HUES64 (cell line): ENCODE results near the gene KNOP1. TPM values are rescaled to one million over a fixed set of nuclear protein-coding genes. Genes with fewer than 3 reads are reported as not detected.
A peak's percentile ranks its signal among the peaks of the same experiment; 100 is the strongest.

Source experiments
- H3K27ac ChIP-seq: 2 replicates; pipeline ENCODE4 v1.7.0; 2013; ENCODE audit warnings: low read depth, low read length, inconsistent platforms
- H3K27me3 ChIP-seq: 2 replicates; pipeline ENCODE4 v1.6.1; 2013; ENCODE audit warnings: mild to moderate bottlenecking, low read length; ENCODE audit not compliant: insufficient read depth
- H3K36me3 ChIP-seq: 2 replicates; pipeline ENCODE4 v1.6.1; 2013; ENCODE audit warnings: mild to moderate bottlenecking, low read length; ENCODE audit not compliant: insufficient read depth
- H3K4me1 ChIP-seq: 2 replicates; pipeline ENCODE4 v1.6.1; 2013; ENCODE audit warnings: mild to moderate bottlenecking, low read length, moderate library complexity; ENCODE audit not compliant: insufficient read depth
- H3K4me3 ChIP-seq: 2 replicates; pipeline ENCODE4 v1.5.1; 2013; ENCODE audit warnings: mild to moderate bottlenecking, low read length, moderate library complexity
- H3K9ac ChIP-seq: 2 replicates; pipeline ENCODE4 v1.6.1; 2013; ENCODE audit warnings: mild to moderate bottlenecking, low read depth, low read length
- H3K9me3 ChIP-seq: 2 replicates; pipeline ENCODE4 v1.6.1; 2013; ENCODE audit warnings: low read depth, low read length; ENCODE audit not compliant: insufficient read depth
- WGBS: fragments of 150-250, 120-280 bp; methylation state at CpG from one replicate; pipeline ENCODE4 v1.1.7; 2013; ENCODE audit warnings: missing lambda C conversion rate; 5-methylcytosine and 5-hydroxymethylcytosine counted together
- polyA plus RNA-seq, 2 experiments: library from polyadenylated mRNA; stranded (reverse); fragments of 50-300 nt; gene quantifications; one replicate each; pipeline ENCODE4 v1.2.3, GENCODE V29; 2013

KNOP1 gene
- 70.9 TPM for polyA plus RNA-seq (2013, experiment 1 of 2)
- polyA plus RNA-seq (2013, experiment 2 of 2), result 89.3 TPM

- H3K9ac ChIP-seq, result peak within 1 kb of the TSS; percentile 97
- H3K4me1 ChIP-seq, result peaks cover 15% of the 10 kb centered on the region
- peak within 1 kb of the TSS; percentile 88 for H3K4me3 ChIP-seq
- peak within 1 kb of the TSS; percentile 91 for H3K27ac ChIP-seq
- no peaks in the 10 kb centered on the region for H3K9me3 ChIP-seq
- no peaks in the 10 kb centered on the region for H3K27me3 ChIP-seq
- under 1% methylated on average over 88 of the region's 88 CpGs for WGBS
- peaks cover 33% of the 10 kb centered on the region for H3K36me3 ChIP-seq
Observed at GRCh38 chr16:19717741-19718623, at the start of gene KNOP1, which contains the start of gene IQCK. Gene KNOP1, minus strand, starts transcription at chr16:19718227. Its CDS starts 3,192 bp downstream, at chr16:19715035. Gene IQCK, plus strand, starts transcription at chr16:19718271. Its CDS starts 36 bp downstream, at chr16:19718307.

- H3K36me3 ChIP-seq, result 0 out of 2 replicates have a peak, but pooled peaks cover 5% of the 10 kb centered on the region
- H3K27me3 ChIP-seq, result no peaks in the 10 kb centered on the region
- WGBS, result 89% methylated on average over 12 of the region's 13 CpGs
- H3K9me3 ChIP-seq, result peaks cover 14% of the 10 kb centered on the region; the same call in 1 of the 2 replicates
- H3K9ac ChIP-seq, result no peak overlapping the region
- H3K4me1 ChIP-seq, result peaks cover 10% of the 10 kb centered on the region
- H3K27ac ChIP-seq, result no peak overlapping the region
- H3K4me3 ChIP-seq, result no peak overlapping the region
Observed at GRCh38 chr16:19767497-19767896, 49.5 kb upstream of the KNOP1 start.

DNA sequence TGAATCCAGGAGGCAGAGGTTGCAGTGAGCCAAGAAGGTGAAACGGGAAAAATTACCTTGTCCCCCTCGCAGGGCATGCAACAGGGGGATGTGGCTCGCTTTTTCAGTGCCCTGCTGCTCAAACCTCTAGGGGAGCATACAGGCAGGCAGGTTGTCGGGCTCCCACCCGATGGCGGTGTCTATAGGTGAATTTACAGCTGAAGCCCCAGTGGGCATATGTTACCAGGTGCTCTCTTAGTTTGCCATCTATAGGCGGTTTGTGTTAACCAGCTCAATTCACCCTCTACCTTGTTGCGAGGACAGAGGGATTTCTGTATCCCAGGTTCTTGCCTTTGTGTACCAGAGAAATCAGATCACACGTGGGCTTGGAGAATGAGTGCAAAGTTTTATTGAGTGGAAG, 49.0 kb upstream of the KNOP1 start:
- Histone ChIP-seq H3K27me3 (no peaks in the 10 kb centered on the region), H3K9ac (no peak overlapping the region), H3K4me1 (peaks cover 10% of the 10 kb centered on the region), H3K27ac (no peak overlapping the region), H3K36me3 (0 out of 2 replicates have a peak, but pooled peaks cover 5% of the 10 kb centered on the region), H3K4me3 (no peak overlapping the region), H3K9me3 (peaks cover 14% of the 10 kb centered on the region; the same call in 1 of the 2 replicates)
- 94% methylated on average over 9 of the region's 9 CpGs for WGBS

DNA sequence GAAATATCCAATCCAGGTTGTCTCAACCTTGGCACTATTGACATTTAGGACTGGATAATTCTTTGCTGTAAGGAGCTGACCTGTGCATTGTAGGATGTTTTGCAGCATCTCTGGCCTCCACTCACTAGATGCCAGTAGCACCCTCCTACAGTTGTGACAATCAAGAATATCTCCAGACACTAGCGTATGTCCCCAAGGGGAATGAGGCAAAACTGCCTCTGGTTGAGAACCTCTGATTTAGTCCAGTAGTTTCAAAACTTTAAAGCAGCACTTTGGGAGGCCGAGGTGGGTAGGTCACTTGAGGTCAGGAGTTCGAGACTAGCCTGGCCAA, 48.5 kb upstream of the KNOP1 start:
- H3K27me3 ChIP-seq, result no peaks in the 10 kb centered on the region
- 96% methylated on average over 3 of the region's 3 CpGs for WGBS
- H3K9ac ChIP-seq, result no peak overlapping the region

GRCh38 chr16:19765860-19766553, 48.0 kb upstream of the KNOP1 start:
- Histone ChIP-seq H3K27ac (no peak overlapping the region), H3K4me1 (peaks cover 10% of the 10 kb centered on the region), H3K9me3 (peaks cover 14% of the 10 kb centered on the region; the same call in 1 of the 2 replicates), H3K27me3 (no peaks in the 10 kb centered on the region), H3K4me3 (no peak overlapping the region), H3K36me3 (0 out of 2 replicates have a peak, but pooled peaks cover 5% of the 10 kb centered on the region), H3K9ac (no peak overlapping the region)
- WGBS, result 80% methylated on average over 6 of the region's 6 CpGs

More for the DNA sequence above, 48.5 kb upstream of the KNOP1 start:
- peaks cover 10% of the 10 kb centered on the region for H3K4me1 ChIP-seq
- no peak overlapping the region for H3K4me3 ChIP-seq
- H3K27ac ChIP-seq, result no peak overlapping the region
- 0 out of 2 replicates have a peak, but pooled peaks cover 5% of the 10 kb centered on the region for H3K36me3 ChIP-seq
- peaks cover 14% of the 10 kb centered on the region; the same call in 1 of the 2 replicates for H3K9me3 ChIP-seq

DNA sequence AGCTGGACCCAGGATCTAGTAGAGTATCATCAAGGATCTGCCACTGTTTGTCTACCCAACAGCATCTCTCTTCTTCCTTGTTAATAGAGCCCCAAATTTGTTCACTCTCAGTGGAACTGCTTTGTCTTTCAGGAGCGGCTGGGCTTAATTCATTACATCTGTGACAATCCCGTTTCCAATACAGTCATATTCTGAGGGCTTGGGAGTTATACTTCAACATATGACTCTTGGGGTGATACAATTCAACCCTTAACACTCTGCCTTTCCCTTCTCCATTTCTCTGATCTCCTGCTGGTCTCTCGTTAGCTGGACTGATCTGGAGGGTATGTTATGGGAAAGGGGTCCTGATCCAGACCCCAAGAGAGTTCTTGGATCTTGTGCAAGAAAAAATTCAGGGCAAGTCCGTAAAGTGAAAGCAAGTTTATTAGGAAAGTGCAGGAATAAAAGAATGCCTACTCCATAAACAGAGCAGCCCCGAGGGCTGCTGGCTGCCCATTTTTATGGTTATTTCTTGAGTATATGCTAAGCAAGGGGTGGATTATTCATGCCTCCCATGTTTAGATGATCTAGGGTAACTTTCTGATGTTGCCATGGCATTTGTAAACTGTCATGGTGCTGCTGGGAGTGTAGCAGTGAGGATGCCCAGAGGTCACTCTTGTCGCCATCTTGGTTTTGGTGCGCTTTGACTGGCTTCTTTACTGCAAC, 42.5 kb upstream of the KNOP1 start:
- H3K4me3 ChIP-seq, result no peak overlapping the region
- no peaks in the 10 kb centered on the region for H3K36me3 ChIP-seq
- 95% methylated on average over 7 of the region's 7 CpGs for WGBS
- H3K9me3 ChIP-seq, result no peaks in the 10 kb centered on the region
- H3K27me3 ChIP-seq, result no peaks in the 10 kb centered on the region
- peaks cover under 1% of the 10 kb centered on the region for H3K4me1 ChIP-seq
- H3K27ac ChIP-seq, result no peak overlapping the region
- no peak overlapping the region for H3K9ac ChIP-seq

DNA sequence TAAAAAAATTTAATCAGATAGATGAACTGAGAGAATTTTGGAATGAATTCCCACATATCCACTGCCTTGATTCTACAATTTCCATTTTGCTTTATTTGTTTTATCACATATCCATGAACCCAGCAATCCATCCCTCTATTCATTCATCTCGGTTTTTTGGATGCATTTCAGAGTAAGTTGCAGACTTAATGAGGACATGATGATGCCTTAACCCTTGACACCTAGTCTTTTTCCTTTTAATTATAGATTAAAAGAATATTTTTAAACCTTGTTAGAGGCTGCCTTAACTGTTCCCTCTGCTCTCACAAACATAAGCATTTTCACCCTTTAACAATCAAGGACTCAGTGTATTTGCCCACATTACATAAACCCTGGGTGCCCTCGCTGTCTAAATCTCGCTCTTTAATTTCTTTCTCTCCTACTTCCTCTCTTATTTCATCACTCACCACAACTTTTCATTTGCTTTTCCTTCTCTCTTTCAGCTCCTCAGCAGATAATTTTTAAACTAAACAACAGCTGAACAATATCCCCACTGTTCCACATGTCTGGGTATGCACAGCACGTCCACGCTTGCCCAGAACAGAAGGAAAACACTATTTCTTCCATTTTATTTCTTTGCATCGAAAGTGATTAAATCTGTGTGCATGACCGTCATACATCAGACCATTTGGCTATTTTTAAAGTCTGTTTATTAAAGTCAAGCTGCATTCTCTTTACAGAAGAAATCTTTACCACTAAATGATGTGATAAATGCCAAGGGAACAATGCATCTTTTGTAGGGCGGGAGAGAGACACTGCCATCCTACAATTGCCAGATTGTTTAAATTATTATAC, 40.0 kb upstream of the KNOP1 start:
- no peaks in the 10 kb centered on the region; the same call in 1 of the 2 replicates for H3K4me1 ChIP-seq
- WGBS, result 95% methylated on average over 7 of the region's 8 CpGs
- no peak overlapping the region for H3K27ac ChIP-seq

GRCh38 chr16:19757026-19757425, 39.0 kb upstream of the KNOP1 start:
- no peaks in the 10 kb centered on the region for H3K36me3 ChIP-seq
- 94% methylated on average over 5 of the region's 5 CpGs for WGBS
- H3K4me3 ChIP-seq, result no peak overlapping the region
- no peak overlapping the region for H3K27ac ChIP-seq
- H3K4me1 ChIP-seq, result no peaks in the 10 kb centered on the region; the same call in 1 of the 2 replicates
- no peaks in the 10 kb centered on the region for H3K27me3 ChIP-seq
- no peaks in the 10 kb centered on the region for H3K9me3 ChIP-seq
- H3K9ac ChIP-seq, result no peak overlapping the region

More for the DNA sequence above, 40.0 kb upstream of the KNOP1 start:
- Histone ChIP-seq H3K27me3 (no peaks in the 10 kb centered on the region), H3K36me3 (no peaks in the 10 kb centered on the region), H3K4me3 (no peak overlapping the region), H3K9me3 (no peaks in the 10 kb centered on the region), H3K9ac (no peak overlapping the region)

DNA sequence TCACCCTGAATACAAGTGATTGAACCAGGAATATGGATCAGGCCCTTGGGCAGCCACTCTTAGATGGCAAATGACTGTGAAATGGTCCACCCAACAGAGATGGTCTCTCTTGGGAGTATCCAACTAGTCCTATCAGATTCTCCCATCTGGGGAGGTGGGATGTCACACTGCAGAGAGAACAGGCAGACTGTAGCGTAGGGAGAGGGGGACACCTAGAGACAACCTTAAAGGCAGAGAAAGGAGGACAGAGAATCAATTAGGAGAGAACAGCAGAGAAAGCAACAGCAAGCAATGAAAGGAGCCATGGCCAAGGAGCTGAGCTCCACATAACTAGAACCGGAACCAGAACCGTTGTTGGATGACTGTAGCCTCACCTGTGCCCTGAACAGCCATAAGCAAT, 37.2 kb upstream of the KNOP1 start:
- H3K4me1 ChIP-seq, result no peaks in the 10 kb centered on the region
- H3K36me3 ChIP-seq, result no peaks in the 10 kb centered on the region
- H3K9me3 ChIP-seq, result no peaks in the 10 kb centered on the region
- 92% methylated on average over 3 of the region's 3 CpGs for WGBS
- no peak overlapping the region for H3K4me3 ChIP-seq
- no peak overlapping the region for H3K27ac ChIP-seq
- H3K27me3 ChIP-seq, result no peaks in the 10 kb centered on the region
- H3K9ac ChIP-seq, result no peak overlapping the region

GRCh38 chr16:19754644-19755036, 36.6 kb upstream of the KNOP1 start:
- no peak overlapping the region for H3K9ac ChIP-seq
- no peaks in the 10 kb centered on the region for H3K4me1 ChIP-seq
- no peak overlapping the region for H3K4me3 ChIP-seq
- no peaks in the 10 kb centered on the region for H3K9me3 ChIP-seq
- H3K27ac ChIP-seq, result no peak overlapping the region
- H3K36me3 ChIP-seq, result no peaks in the 10 kb centered on the region
- H3K27me3 ChIP-seq, result no peaks in the 10 kb centered on the region
- 88% methylated on average over 1 of the region's 1 CpG for WGBS
